NCI-H526 (cell line): ENCODE results near the gene BSPRY.
"Not testable (repeated sequence)": the region's sequence is repeated elsewhere in the genome, so short reads cannot be mapped to it uniquely, and the experiment has no call there.

ENCODE experiments used
- DNase-seq, 2 experiments: peaks; one replicate each; lab custom pipeline; 2025; lab: John Stamatoyannopoulos, UW

The BSPRY gene

DNA sequence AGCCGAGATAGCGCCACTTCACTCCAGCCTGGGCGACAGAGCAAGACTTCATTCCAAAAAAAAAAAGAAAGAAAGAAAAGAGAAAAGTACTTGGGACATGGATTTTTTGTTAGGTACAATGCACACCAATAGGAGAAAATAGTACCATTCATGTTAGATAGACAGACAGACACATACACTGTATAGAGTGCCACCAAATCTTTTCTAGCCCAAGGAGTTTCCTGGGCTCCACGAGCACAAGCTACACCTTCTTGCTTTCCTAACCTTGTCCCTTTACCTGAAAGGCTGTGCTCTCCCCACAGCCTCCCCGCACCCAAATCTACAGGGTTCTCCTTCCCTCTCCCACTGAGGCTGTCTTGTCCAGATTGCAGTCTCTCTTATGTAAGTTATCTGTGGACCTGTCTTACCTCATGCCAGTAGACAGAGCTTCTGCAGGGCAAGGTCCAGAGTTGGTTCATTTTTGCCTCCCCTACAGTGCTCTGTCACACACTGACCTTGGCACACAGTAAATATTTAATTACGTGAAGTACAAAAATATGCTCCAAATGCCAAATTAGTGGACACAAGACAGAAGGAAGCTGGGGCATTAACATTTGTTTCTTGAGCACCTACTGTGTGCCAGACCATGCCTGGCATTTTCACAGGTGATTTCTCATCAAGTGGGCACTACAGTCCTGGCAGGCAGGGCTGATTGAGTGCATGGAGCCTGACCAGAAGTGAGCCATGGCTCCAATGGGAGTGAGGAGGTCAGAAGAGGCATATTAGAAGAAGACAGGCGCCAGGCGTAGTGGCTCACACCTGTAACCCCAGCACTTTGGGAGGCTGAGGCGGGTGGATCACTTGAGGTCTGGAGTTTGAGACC is 45.9 kb downstream of the BSPRY start:
- no peak for DNase-seq

DNA sequence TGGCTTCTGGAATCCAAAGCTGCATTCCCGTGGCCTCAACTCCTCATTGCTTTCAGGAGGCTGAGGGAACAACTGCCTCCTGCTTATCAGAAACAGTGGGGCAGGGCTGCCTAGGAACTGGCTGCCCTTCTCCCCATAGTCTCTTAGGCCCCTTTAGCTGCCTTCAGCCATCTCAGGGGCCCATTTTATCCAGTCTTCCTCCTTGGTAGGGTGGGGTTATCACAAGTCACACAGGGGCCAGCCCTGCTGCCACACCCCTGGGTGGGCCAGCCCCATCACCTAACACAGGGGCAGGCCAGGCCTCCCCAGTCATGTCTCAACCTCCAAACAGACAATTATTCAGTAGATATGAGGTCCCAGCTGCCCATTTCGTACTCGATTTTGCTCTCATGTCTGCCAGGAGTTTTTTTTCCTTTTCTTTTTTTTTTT is 47.9 kb downstream of the BSPRY start:
- no peak for DNase-seq

DNA sequence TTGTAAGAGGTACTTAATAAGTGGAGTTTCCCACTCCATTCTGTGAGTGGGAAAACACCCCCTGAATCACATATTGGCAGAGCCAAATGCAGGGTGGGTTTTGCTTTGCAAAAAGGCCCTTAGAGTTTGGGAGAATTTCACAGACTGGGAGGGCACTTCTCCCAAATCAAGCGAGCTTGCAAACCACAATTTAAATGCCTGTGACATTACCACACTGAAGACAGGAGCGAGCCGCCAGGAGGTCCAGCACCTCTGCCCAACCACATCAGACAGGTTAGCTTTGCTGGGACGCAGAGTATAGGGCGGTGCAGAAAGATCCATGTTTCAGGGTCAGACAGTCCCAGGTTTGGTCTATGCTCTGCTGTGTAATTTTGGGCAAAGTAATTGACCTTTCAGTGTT is 49.5 kb downstream of the BSPRY start:
- DNase-seq = no peak

DNA sequence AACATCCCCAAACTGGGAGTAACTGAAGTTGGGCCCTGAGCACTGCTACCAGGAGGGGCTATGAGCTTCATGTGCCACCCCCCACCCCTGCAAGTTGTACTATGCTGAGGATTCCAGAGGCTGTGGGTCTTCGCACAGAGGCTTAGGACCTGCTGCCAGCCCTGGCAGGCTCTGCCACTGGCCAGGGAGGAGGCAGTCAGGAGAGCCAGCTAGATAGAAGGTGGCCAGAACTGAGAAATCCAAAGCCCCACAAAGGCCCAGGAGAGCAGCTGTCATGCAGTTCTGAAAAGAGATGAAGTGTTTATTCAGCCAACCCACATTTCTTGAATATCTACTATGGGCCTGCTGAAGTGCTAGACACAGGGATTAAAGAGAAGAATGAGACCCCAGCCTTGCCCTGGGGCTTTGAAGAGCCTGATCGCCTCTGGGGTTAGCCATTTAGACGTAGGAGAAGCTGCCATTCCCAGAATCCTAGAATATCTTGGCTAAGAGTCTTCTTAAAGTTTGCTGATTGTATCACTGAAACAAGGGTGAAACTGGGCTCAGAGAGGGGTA is 50.4 kb downstream of the BSPRY start:
- DNase-seq = no peak

DNA sequence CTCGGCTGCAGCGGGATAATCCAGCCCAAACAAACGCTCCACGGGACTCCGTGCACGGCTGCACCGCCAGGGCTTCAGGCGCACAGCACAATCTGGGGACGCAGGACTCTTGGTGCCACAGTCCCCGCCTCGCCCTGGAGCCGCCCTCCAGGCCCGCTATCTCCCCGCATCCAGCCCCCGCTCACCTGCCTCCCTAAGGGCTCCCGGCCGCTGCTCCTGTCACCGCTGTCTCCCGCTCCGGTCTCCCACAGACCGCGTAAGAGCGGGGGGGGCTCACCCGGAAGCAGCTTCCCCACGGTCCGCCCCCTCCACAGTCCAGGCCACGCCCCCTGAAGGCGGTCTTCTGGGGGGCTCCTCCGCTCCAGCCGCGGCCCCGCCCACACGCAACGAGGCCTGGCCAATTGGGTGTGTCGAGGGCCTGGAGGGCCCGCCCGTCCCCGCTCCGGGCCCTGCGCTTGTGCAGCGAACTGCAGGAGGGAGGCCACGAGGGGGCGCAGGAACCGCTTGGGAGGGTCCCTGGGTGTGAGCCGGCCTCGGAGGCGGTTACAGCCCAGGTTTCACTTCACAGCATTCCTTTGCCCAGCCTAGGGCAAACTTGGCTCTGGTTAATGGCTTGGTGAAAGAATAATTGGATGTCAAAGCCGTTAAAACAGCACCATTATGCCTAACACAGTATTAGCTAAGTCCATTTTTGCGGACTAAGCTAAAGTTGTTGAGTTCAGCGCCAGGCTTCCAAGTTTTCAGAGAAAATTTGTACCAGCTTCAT is 51.9 kb downstream of the BSPRY start, which contains the start of gene ALAD:
TSS of gene ALAD (minus strand) at position 258 of the 766 bp plus-strand sequence. CDS start 7,725 bp downstream, outside the sequence.
- DNase-seq = peak; percentile 81 to 97

DNA sequence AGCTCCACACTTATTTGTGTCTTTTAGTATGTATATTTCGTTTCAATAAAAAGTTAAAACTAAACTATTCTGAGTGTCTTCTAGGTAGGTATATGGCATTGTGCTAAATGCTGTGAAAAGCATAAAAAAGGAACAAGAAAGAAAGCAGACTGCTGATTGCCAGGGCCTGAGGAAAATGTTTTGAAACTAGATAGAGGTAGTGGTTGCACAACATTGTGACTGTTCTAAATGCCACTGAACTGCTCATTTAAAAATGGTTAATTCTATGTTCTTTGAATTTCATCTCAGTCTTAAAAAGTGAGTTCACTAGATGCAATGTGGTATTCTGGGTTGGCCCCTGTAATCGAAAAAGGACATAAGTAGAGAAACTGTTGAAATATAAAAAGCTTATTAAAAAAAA is 54.3 kb downstream of the BSPRY start:
- no peak for DNase-seq

DNA sequence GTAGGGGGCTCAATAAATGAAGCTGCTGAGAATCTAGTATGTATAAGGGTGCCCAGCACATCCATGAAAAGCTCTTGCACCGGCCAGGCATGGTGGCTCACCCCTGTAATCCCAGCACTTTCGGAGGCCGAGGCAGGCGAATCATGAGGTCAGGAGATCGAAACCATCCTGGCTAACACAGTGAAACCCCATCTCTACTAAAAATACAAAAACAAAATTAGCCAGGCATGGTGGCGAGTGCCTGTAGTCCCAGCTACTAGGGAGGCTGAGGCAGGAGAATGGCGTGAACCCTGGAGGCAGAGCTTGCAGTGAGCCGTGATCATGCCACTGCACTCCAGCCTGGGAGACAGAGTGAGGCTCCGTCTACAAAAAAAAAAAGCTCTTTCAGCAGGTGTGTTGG is 57.0 kb downstream of the BSPRY start:
- DNase-seq = not testable (repeated sequence)

DNA sequence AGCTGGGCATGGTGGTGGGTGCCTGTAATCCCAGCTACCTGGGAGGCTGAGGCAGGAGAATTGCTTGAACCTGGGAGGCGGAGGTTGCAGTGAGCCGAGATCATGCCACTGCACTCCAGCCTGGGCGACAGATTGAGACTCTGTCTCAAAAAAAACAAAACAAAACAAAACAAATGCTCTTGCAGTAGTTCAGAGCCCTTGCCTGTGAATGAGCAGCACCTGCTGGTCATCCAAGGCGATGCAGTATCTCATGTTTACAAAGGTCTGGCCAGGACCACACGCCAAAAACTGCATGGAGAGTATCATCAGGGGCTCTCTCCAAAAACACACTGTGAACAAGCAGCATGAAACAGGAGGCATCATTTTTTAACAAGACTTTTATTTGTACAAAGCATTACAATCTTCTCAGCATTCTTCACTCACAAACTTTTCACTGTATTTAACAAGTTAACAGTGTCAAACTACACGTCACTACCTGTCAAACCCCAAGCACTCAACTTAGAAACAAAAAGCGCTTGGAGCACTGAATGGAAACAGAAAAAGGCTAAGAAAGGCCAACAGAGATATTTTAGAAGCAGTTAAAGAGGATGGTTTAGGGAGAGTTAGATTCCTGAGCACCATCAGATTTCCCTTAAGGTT is 57.7 kb downstream of the BSPRY start:
- DNase-seq = peak in 1 of 2 experiments; percentile 36

DNA sequence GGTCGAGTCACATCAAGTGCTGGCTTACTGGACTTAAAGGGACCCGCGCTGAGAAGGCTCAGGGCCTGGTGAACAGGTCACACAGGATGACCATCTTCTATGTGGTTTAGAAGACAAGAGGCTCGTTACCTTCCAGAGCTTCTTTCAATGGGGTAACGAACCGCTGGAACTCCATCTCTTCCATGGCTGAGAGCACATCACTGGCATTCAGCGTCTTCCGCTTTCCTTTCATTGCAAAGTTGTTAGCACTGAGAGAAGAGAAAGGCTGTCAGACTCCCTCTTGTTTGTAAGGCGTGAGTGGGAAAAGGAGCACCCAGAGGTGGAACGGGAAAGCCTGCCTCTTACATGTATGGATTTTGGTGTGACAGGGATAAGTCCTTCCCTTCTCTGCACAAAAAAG is 60.1 kb downstream of the BSPRY start:
- DNase-seq = no peak

DNA sequence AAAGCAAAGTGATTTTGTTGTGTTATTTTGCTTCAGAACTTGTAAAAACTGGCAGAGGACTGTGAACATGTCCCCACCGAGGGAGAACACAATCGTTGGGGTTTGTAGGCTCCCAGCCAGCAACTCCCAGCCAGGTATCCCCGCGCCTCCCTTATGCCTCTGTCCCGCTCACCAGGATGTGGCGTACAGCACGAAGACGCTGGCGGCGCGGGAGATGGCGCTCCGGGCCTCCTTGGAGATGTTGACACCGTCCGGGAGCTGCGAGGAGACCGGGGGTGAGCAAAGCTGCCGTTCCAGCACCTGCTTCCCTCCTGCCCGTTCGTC is 60.5 kb downstream of the BSPRY start:
- peak in 1 of 2 experiments; percentile 45 for DNase-seq

DNA sequence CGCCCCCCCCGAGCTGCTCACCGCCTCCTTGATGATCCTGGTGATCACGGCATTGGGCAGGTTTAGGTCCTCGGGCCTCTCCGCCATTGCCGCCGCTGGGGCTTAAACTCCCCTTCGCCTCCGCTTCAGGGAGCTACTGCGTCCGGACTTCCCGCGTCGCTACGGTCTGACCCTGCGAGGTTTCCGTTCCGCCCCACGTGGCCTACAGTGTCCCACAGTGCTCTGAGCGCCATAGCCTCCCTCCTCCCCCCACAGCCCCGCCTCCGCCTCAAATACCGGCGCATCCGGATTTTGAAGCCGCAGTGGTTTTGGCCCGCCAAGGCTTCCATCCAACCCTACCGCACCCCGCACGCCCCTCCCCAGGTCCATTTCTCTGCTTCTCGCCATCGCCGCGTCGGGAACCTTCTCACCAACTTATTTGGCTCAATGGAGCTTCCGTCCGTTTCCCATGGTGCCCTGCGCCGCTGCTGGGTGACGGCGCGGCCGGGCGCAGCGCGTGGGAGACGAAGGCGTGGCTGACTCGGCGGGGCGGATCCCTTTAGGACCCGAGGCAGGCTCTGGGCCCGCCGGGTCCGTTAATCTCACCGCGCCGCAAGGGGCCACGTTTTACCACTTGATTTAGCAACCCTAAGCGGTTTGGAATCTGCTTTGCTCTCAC is 61.0 kb downstream of the BSPRY start, which contains the start of the genes C9orf43 and POLE3:
TSS of gene C9orf43 (plus strand) at position 541 of the 658 bp plus-strand sequence. CDS start 2,747 bp downstream, outside the sequence.
TSS of gene POLE3 (minus strand) at position 469 of the 658 bp plus-strand sequence. CDS start at position 87, 382 bp downstream.
- DNase-seq = peak; percentile 83 to 94

DNA sequence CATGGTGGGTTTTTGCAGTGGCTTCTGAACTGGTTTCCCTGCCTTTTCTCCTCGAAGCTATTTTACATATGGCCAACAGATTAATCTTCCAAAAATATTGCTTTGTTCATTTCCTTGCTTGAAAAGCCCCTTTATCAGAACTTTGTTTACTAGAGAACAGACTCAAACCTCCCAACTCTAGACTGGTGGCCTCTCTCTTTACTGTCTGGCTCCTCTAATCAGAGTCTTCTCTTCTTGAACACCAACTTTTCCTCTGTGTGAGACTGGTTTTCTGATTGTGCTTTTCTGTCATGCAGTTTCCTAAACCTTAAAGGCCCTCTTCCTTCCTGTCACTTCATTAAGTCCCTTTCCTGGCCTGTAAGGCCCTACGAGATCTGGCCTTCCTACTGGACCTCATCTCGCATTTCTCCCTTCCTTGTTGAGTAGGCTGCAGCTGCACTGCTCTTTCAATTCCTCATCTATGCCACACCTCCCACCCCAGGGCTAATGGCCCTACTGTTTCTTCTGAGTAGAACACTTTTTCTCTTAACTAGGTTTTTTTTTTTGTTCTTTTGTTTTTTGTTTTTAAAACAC is 66.9 kb downstream of the BSPRY start:
- no peak for DNase-seq

DNA sequence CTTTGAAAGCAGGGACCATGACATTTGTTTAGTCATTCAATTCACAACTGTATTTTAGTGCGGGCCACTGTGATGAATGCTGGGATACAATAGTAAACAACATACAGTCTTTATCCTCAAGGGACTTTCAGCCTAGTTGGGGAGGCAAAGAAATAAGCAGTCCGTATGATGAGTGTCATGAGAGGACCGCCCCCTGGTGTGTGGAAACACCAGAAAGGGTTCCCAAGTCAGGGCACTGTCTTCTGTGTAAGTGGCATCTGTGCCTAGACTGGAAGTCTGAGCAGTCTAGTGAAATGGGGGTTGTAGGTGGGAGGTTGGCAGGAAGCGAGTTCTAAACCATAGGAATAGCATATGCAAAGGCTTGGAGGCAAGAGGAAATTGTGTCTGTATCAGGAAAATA is 68.0 kb downstream of the BSPRY start:
- no peak for DNase-seq
